HG02973 (cell line): ENCODE data around the gene GON4L.
"Not testable (repeated sequence)": the region's sequence is repeated elsewhere in the genome, so short reads cannot be mapped to it uniquely, and the experiment has no call there.

Source experiments
- ATAC-seq: cut with Tn5 transposase; IDR thresholded peaks from one replicate; pipeline ENCODE4 v1.9.1; 2021; ENCODE audit warnings: moderate library complexity; ENCODE audit not compliant: unreplicated experiment

Gene GON4L

DNA sequence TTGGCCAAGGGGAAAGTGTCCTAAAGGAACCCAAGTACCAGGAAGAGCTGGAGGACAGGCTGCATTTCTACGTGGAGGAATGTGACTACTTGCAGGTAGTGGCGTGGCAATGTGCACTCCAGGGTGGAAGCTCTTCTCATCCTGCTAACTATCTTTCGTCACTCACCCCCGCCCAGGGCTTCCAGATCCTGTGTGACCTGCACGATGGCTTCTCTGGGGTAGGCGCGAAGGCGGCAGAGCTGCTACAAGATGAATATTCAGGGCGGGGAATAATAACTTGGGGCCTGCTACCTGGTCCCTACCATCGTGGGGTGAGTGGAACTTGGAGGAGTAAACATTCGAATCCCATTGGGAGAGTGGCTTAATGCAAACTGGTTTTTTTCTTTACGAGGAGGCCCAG, 109.4 kb downstream of the GON4L start:
- not testable (repeated sequence) for ATAC-seq

DNA sequence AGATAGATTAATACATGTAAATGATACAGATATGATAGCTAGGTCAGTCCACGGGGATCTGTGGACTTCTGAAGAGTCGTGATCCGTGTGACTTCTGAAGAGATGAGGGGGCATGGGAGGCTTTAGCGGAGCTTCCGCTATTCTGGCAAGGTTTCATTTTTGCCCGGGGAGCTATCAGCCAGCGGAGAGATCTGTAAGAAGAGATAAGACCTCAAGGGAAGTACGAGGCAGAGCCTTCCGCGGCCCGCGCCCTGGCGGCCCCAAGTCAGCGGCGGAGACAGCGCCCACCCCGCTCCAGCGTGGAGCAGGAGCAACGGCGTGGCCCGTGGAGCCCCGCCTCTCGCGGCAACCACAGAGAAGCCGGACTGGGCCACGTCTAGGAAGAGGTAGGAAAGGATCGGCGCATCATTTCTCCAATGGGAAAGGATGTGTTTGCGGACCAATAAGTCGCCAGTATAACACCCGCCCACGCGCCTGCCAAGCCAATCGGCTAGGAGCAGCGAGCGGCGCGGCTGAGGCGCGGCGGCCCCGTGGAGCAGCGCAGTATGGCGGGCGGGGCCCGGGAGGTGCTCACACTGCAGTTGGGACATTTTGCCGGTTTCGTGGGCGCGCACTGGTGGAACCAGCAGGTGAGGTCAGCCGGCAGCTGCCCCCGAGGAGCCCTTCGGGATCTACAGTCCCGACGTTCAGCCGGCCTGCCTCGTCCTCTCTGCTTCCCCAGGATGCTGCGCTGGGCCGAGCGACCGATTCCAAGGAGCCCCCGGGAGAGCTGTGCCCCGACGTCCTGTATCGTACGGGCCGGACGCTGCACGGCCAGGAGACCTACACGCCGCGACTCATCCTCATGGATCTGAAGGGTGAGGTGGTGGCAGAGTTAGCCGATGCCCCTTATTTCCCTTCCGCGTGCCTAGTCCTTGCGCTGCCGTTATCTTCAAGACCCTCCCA, 111.5 kb downstream of the GON4L start:
- peak; percentile 87 for ATAC-seq

DNA sequence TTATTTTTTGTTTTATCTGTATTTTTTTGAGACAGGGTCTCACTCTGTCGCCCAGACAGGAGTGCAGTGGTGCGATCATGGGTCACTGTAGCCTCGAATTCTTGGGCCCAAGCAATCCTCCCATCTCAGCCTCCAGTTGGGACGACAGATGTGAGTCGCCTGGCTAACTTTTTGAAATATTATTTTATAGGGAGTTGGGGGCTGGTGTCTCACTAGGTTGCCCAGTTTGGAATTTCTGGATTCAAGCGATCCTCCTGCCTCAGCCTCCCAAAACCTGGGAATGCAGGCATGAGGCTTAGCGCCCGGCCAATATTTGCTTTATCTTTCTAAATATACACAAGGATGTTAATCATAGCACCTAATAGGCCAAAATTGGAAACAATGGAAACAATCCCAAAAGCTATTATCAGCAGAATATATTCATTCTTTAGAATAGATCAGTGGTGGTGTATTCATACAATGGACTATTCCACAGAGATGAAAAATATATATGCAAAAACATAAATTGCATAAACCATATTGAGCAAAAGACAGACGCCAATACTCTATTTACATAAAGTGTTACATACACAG, 112.2 kb downstream of the GON4L start:
- no peak for ATAC-seq

DNA sequence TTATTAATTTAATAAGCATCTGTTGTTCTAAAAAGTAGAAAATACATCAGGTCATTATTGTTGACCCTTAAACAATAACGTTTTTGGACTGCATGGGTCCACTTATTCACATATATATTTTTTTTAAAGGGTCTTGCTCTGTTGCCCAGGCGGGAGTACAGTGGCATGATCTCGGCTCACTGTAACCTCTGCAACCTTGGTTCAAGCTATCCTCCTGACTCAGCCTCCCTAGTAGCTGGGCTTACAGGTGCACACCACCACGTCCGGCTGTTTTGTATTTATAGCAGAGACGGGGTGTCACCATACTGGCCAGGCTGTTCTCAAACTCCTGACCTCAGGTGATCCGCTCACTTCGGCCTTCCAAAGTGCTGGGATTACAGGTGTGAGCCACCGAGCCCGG, 115.1 kb downstream of the GON4L start:
- ATAC-seq, result no peak

DNA sequence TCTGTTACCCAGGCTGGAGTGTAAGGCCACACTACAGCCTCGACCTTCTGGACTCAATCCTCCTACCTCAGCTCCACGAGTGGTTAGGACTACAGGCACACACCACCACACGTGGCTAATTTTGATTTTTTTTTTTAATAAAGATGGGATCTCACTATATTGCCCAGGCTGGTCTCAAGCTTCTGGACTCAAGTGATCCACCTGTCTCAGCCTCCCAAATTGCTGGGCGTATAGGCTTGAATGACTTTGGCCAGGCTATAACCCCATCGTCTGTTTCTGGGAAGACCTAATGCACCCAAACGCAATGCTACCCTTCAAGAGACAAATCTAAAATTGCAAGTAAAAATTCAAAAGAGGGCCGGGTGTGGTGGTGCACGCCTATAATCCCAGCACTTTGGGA, 116.0 kb downstream of the GON4L start:
- no peak for ATAC-seq

DNA sequence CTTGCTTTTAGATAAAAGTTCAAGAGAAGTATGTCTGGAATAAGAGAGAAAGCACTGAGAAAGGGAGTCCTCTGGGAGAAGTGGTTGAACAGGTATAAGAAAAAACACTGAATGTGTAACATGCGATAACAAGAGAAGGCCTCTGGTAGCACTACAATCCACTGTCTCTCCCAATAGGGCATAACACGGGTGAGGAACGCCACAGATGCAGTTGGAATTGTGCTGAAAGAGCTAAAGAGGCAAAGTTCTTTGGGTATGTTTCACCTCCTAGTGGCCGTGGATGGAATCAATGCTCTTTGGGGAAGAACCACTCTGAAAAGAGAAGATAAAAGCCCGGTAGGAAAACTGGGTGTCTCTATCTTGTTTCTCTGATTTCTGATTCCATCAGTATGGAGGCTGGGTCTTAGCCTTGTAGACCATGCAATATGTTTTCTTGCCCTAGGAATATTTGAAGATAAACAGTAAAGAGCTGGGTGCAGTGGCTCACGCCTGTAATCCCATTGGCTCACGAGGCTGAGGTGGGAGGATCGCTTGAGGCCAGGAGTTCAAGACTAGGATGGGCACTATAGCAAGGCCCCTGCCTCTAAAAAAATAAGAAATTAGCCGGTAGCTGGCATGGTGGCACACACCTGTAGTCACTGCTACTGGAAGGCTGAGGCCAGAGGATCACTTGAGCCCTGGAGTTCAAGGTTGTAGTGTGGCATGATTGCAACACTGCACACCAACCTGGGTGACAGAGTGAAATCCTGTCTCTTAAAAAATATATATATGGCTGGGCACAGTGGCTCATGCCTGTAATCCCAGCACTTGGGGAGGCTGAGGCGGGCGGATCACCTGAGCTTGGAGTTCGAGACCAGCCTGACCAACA, 127.7 kb downstream of the GON4L start:
- no peak for ATAC-seq

DNA sequence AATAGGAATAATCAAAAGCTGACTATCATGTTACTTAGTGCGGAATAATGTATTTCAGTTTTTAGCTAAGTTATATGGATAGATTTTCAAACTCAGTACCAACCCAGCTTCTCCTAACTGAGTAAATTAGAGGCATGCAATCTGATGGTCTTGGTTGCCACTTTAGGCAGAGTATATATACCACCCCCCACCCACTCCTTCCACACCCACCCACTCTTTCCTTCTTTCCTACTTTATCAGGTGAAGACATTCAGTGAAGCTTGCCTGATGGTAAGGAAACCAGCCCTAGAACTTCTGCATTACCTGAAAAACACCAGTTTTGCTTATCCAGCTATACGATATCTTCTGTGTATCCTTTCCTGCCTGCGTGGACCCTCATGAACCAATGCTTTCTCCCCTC, 131.9 kb downstream of the GON4L start:
- ATAC-seq, result no peak

DNA sequence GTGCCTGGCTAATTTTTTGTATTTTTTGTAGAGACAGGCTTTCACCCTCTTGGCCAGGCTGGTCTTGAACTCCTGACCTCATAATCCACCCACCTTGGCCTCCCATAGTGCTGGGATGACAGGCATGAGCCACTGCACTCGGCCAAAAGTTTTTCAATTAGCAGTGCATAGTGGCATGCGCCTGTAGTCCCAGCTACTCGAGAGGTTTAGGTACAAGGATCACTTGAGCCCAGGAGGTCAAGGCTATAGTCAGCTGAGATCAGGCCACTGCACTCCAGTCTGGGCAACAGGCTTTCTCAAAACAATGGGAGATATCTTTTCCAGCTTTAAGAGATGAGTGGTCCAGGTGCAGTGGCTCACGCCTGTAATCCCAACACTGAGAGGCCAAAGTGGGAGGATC, 137.3 kb downstream of the GON4L start:
- no peak for ATAC-seq

DNA sequence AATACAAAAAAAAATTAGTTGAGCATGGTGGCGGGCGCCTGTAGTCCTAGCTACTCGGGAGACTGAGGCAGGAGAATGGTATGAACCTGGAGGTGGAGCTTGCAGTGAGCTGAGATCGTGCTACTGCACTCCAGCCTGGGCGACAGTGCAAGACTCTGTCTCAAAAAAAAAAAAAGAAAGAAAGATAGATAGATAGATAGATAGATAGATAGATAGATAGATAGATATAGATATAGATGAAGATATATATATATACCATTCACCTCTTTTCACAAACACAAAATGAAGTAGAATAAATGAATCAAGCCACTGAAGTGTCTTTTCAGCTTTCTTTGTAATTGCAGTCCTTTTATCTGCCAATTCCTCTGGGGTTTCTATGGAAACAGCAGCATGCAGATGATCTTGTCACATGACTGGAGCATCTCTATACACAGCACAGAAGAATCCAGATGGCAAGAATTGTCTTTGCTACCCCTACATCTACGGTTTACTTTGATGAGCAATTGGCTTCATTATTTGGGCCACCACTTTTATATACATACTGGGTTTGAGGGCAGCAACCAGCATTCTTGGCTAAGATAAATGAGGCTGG, 138.4 kb downstream of the GON4L start:
- not testable (repeated sequence) for ATAC-seq

DNA sequence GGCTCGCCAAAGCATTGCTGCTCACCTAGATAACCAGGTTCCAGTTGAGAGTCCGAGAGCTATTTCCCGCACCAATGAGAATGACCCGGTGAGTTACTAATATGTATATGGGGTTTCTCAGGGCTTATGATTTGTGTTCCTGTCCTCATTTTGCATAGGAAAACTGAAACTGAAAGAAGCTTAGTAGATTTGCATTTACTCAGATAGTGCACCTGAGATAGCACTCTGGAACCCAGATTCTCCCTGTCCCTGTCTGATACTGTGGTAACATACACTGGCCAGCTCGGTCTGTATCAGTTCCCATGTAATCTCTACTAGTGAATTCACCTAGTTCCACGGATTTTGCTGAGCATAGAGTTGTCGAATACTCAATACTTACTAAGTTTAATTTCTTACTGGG, 140.0 kb downstream of the GON4L start:
- peak; percentile 71 for ATAC-seq

DNA sequence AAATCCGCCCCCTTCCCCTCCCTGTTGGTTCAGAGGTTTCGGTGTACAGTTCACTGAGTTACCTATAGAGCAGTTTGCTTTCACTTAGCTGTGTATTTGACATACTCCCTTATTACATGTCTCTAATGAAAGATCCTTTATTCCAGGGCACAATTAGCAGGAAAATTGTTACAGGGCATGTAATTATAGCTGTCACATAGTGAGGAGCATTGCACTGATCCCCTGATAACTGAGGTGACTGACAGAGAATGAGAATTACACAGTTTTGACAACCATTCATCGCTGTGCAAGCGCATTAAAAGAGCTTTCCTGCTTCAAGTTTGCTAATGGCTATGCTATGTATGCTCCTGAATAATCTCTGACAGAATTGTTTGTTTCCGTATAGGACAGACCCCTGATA, 141.2 kb downstream of the GON4L start:
- no peak for ATAC-seq

DNA sequence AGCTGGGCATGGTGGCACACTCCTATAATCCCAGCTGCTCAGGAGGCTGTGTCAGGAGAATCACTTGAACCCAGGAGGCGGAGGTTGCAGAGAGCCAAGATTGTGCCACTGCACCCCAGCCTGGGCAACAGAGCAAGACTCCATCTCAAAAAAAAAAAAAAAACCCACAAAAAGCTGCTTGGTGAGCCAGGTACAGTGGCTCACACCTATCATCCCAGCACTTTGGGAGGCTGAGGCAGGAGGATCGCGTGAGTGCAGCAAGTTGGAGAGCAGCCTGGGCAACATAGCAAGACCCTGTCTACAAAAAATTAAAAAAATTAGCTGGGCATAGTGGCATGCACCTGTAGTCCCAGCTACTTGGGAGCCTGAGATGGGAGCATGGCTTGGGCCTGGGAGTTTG, 142.0 kb downstream of the GON4L start:
- not testable (repeated sequence) for ATAC-seq

DNA sequence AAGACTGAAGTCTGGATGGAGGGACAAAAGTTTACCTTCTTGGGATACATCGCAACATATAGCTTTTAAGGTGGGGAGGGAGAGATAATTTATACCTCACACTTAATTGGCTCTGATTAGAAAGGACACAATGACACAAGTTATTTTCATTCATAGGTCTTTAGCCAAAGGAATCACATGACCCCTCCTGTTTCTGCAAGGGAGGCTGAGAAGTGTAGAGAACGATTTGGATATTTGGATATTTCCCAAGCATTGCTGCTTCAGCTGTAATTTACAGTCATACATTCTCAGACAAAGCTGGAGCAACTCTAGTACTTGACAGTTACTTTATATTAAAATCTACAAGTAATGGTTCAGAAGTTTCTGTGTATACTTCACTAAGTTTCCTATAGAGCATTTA, 143.9 kb downstream of the GON4L start:
- ATAC-seq, result no peak

DNA sequence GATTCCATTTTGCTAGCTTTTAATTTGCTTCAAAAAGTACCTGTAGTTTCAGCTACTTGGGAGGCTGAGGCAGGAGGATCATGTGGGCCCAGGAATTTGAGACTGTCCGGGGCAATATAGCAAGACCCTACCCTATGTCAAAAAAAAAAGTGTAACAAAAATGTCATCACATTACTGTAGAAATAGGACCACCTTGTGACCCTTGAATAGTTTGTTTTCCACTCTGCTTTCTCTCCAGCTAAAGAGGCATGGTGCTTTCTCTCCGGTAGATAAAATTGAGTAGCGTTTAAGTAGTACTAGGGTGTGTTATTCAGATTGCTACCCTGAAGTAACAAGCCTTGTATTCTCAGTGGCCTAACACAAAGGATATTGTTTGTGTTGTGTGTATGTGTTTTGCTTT, 144.4 kb downstream of the GON4L start:
- not testable (repeated sequence) for ATAC-seq

DNA sequence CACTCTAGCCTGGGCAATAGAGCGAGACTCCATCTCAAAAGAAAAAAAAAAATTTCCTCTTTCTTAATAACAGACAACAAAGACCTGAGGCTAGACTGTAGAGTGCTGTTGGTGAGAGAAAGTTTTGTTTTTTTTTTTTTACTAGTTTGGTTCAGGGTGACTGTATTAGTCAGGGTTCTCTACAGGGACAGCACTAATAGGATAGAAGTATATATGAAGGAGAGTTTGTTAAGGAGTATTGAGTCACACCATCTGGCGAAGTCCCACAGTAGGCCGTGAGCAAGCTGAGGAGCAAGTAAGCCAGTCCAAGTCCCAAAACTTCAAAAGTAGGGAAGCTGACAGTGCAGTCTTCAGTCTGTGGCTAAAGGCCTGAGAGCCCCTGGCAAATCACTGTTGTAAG, 145.6 kb downstream of the GON4L start:
- not testable (repeated sequence) for ATAC-seq

DNA sequence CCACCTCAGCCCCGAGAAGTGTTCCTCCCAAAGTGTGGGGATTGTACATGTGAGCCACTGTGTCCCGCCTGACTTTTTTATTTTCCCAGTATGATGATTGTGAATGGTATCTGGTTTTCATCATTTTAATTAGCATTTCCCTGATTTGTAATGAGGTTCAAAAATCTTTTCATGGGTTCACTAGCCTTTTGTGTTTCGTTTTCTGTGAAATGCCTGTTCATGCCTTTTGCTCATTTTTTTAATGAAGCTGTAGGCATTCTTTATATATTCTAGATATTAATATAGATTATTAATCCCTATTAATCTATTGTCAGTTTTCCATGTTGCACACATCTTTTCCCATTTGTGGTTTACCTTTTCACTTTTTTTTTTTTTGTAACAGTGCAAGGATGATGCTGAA, 147.6 kb downstream of the GON4L start:
- ATAC-seq, result no peak

DNA sequence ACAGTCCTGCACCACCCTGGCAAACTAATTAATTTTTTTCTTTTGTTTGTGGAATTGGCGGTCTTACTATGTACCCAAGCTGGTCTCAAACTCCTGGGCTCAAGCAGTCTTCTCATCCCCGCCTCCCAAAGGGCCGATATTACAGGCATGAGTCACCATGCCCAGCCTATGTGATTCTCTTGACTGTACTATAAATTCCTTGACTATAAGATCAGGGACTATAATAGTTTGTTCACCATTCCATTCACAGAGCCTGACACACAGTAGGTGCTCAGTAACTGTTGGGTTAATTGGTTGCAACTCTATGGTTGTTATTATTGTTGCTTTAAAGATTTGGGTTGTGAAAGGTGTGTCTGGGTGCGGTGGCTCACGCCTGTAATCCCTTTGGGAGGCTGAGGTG, 150.9 kb downstream of the GON4L start:
- ATAC-seq, result no peak

DNA sequence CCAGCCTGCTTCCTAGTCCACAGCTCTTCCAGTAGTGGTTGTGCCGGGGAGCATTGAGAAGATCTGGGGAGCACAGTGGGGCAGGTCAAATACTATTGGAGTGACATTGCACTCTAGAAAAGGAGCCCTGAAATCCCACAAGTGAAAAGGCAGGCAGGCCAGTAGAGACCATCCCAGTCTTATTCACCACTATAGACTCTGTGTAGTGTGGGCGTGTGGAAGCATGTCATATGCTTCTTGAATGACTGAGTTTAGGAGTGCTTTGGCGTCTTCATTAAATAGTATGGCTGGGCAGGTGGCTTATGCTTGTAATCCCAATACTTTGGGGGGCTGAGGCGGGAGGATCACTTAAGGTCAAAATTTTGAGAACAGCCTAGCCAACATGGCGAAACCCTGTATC, 152.6 kb downstream of the GON4L start:
- ATAC-seq, result not testable (repeated sequence)

DNA sequence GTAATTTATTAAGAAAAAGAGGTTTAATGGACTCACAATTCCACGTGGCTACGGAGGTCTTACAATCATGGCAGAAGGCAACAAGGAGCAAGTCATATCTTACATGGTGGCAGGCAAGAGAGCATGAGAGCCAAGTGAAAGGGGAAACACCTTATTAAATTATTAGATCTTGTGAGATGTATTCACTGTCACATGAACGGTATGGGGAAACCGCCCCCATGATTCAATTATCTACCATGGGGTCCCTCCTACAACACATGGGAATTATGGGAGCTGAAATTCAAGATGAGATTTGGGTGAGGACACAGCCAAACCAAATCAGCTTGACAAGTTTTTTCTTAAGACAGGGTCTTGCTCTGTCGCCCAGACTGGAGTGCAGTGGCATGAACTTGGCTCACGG, 153.8 kb downstream of the GON4L start:
- ATAC-seq, result no peak

DNA sequence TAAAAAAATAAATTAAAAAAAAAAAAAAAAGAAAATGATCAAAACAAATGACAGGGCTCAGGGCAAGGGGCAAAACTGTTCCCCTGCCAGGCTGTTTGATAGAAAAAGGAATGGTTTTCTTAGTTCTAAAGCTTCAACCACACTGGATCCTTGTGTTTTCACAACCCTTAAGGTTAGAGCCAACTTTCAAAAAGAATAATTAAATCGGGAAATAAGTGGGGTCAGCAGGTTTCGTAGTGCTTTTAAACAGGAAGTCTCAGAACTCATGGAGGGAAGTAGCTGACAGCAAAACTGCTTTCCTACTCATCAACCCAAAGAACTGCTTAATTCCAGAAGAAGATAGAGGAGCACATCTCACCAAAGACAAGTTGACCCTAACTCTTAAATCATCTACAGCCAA, 155.3 kb downstream of the GON4L start:
- not testable (repeated sequence) for ATAC-seq
